Progenitor cell of endocrine pancreas (in vitro differentiated cells): ENCODE results near the gene BCL2. TPM values are rescaled to one million over a fixed set of nuclear protein-coding genes. Genes with fewer than 3 reads are reported as not detected.

Experiments used
- DNase-seq: peaks from one replicate; pipeline ENCODE4 v3.0.0; 2021; ENCODE audit warnings: low spot score; ENCODE audit not compliant: unreplicated experiment
- H3K27ac Mint-ChIP-seq: 2 replicates; pipeline ENCODE4 v1.8.0; 2021; ENCODE audit warnings: mild to moderate bottlenecking, moderate library complexity, mixed read lengths
- H3K27me3 Mint-ChIP-seq: 2 replicates; pipeline ENCODE4 v1.8.0; 2021; ENCODE audit warnings: mixed read lengths
- H3K36me3 Mint-ChIP-seq: 2 replicates; pipeline ENCODE4 v1.8.0; 2022; ENCODE audit warnings: mixed read lengths; ENCODE audit not compliant: insufficient read depth
- H3K4me1 Mint-ChIP-seq: 2 replicates; pipeline ENCODE4 v1.8.0; 2021; ENCODE audit warnings: low read depth, mixed read lengths
- H3K4me3 Mint-ChIP-seq: 2 replicates; pipeline ENCODE4 v1.8.0; 2021; ENCODE audit warnings: low read depth, mild to moderate bottlenecking, moderate library complexity, mixed read lengths
- H3K9me3 Mint-ChIP-seq: 2 replicates; pipeline ENCODE4 v1.8.0; 2021; ENCODE audit warnings: low read depth, mixed read lengths
- total RNA-seq: library from RNA; stranded (reverse); gene quantifications from 2 replicates; pipeline ENCODE4 v1.2.1, GENCODE V29; 2021
- TF ChIP-seq, protein P1 (sequence below): fragments of 200-600 bp; sonication (generic); IDR thresholded peaks from one replicate; pipeline ENCODE4 v1.5.0; 2021; ENCODE audit warnings: antibody characterized with exemption, mild to moderate bottlenecking; ENCODE audit not compliant: unreplicated experiment

Gene BCL2
- total RNA-seq, 1 donor from 2014 or later: 3.8 TPM

DNA sequence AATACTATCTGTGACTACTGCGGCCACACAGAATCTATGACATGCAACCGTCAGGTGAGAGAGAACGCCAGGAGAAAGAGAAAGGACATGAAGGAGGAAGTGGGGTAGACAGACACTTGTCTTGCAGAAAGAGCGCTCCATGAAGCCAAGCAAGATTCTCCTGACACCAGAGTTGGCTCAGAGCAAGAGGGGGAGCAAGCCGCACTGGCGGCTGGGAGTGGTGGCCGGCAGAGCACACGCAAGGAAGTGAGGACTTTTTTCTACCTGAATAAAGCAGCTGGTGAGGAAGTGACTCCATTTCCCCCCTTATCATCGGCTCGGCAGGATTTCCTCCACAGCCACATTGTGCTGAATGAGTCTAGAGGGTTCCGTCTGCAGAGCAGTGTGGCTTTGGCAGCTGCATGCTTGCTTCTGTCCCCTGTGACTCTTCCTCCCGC is 181.6 kb downstream of the BCL2 start:
- DNase-seq: no peak

DNA sequence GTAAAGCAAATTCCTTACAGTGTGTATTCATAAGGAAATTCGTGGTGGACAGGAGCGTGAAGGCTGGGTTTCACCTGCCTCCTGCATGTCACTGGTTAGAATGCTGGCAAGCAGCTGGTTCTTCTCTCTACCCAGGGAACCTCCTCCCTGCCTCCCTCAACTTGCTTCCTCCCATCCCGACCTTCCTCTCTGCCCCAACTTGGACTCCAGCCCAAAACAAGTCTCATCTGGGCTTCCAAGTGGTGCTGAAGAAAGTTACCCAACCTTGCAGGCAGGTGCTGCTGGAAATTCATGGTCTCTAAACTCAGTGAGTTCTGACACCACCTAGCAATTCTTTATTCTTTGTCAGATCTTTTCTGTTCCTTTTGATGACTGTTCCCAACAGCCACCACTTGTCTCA is 184.5 kb downstream of the BCL2 start:
- Mint-ChIP-seq H3K36me3 (no peaks in the 10 kb centered on the region), H3K9me3 (no peaks in the 10 kb centered on the region), H3K27me3 (peaks cover 8% of the 10 kb centered on the region), H3K4me3 (no peak overlapping the region), H3K4me1 (peaks cover 8% of the 10 kb centered on the region), H3K27ac (no peak overlapping the region)
- no peak for DNase-seq
- TF ChIP-seq, protein P1, sequence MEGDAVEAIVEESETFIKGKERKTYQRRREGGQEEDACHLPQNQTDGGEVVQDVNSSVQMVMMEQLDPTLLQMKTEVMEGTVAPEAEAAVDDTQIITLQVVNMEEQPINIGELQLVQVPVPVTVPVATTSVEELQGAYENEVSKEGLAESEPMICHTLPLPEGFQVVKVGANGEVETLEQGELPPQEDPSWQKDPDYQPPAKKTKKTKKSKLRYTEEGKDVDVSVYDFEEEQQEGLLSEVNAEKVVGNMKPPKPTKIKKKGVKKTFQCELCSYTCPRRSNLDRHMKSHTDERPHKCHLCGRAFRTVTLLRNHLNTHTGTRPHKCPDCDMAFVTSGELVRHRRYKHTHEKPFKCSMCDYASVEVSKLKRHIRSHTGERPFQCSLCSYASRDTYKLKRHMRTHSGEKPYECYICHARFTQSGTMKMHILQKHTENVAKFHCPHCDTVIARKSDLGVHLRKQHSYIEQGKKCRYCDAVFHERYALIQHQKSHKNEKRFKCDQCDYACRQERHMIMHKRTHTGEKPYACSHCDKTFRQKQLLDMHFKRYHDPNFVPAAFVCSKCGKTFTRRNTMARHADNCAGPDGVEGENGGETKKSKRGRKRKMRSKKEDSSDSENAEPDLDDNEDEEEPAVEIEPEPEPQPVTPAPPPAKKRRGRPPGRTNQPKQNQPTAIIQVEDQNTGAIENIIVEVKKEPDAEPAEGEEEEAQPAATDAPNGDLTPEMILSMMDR: no peak

More for the DNA sequence above, 181.6 kb downstream of the BCL2 start:
- Mint-ChIP-seq H3K4me3 (no peak overlapping the region), H3K27ac (no peak overlapping the region), H3K27me3 (peaks cover 11% of the 10 kb centered on the region), H3K4me1 (no peaks in the 10 kb centered on the region), H3K36me3 (no peaks in the 10 kb centered on the region), H3K9me3 (no peaks in the 10 kb centered on the region)
- TF ChIP-seq, protein P1: no peak

DNA sequence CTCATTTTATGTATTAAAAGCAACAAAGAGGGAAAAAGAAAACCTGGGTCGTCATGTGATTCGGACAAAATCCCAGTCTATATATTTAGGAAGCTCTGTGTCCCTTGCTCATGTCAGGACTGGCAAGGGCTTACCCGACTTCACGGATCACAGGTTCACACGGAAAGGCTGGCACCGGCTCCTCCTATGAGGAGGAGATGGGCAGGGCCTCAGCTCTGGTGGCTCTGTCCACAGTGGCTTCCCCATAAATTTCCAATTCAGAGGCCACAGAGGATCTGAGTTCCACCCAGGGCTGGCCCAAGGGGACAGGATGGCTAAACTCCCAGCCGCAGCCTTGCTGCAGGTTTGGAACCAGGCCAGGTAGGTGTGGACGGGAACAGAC is 186.8 kb downstream of the BCL2 start:
- Mint-ChIP-seq H3K27ac (no peak overlapping the region), H3K36me3 (no peaks in the 10 kb centered on the region), H3K27me3 (peaks cover 8% of the 10 kb centered on the region), H3K4me1 (peaks cover 8% of the 10 kb centered on the region), H3K9me3 (no peaks in the 10 kb centered on the region), H3K4me3 (no peak overlapping the region)
- TF ChIP-seq, protein P1: no peak
- no peak for DNase-seq

DNA sequence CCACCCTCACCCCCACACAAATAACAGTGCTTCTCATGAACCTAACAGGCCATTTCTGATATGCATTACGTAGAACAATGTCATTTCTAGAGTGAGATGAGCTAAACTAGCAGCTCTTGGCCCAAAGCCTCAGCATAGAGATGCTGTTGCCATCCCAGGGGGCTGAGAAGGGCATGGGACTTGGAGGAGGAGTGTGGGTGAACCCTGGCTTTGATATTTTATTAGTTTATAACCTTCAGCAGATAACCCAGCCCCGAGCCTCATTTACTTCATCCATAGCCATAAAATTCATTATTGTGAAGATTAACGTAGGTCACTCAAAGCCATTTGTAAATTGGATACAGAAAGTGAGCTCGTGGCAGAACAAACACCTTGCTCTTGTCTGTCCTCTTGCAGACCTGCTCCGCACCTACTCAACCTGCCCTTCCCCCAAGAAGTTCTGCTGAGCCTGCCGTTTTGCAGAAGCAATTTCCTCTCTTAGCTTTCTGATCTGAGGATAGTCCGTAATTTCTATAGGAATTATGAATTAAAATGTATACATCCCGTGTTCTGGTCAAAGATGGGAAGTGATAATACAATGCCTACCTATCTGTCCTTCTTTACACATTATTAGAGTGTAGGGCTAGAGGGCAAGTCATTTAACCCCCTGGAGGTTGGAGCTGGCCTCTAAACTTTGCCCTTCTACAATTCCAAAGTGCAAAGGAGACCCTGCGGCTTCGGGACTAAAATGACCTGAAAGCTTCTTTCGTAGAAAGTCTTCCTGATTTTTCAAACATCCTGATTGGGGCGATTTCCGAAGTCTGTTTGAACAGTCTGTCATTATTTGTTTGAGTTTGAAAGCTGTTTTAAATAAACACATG is 187.4 kb downstream of the BCL2 start:
- no peak for DNase-seq
- TF ChIP-seq, protein P1: no peak
- H3K4me1 Mint-ChIP-seq: peaks cover 8% of the 10 kb centered on the region
- H3K36me3 Mint-ChIP-seq: no peaks in the 10 kb centered on the region
- no peak overlapping the region for H3K27ac Mint-ChIP-seq
- peaks cover 8% of the 10 kb centered on the region for H3K27me3 Mint-ChIP-seq
- no peaks in the 10 kb centered on the region for H3K9me3 Mint-ChIP-seq
- no peak overlapping the region for H3K4me3 Mint-ChIP-seq

DNA sequence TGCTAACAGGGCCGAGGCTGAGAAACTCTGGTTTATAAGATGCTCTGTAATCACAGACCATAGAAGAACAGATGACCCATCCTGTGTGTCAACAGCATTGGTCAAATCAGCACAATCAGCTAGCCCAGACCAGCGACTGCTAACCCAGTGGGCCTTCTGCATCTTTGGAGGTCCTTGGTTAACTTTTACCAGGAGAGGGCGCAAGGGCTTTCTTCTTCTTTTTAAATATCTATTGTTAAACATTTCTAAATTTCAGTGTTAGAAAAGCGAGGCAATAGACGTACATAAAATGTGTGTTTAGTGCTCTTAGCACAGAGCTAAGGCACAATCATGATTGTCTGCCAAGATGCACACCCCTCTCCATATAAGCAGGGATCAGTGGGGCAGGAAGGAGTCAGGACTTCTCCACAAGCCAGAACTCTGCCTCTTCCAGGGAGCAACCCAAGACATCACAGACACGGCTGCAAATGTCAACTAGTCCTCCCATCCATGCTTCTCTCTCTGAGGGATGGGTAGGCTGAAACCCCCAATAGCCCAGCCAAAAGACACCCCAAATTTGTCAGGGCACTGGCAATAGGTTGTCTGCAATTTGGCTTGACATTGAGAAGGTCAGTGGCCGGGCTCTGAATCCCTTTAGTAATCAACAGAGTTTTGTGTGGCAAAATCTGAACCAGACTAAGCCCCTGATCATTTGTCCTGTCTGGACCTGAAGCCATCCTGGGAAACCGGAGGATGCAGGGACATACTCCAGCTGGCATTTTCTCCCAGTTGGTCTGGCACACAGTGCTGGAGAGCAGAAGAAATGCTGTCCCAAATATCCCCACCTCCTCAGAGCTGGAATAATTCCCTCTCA is 188.2 kb downstream of the BCL2 start:
- no peak for DNase-seq
- H3K9me3 Mint-ChIP-seq: no peaks in the 10 kb centered on the region
- H3K36me3 Mint-ChIP-seq: no peaks in the 10 kb centered on the region
- H3K4me1 Mint-ChIP-seq: peaks cover 10% of the 10 kb centered on the region
- H3K4me3 Mint-ChIP-seq: no peak overlapping the region
- TF ChIP-seq, protein P1: peak; percentile 62
- peaks cover 7% of the 10 kb centered on the region for H3K27me3 Mint-ChIP-seq
- H3K27ac Mint-ChIP-seq: no peak overlapping the region
